ENCODE results near the gene NECTIN1. TPM values are rescaled to one million over a fixed set of nuclear protein-coding genes. Genes with fewer than 3 reads are reported as not detected.
"Not testable (repeated sequence)": the region's sequence is repeated elsewhere in the genome, so short reads cannot be mapped to it uniquely, and the experiment has no call there.

Gene NECTIN1
- total RNA-seq, 1 donor from 2014 or later, result 2.6 TPM

- intact Hi-C loops (cut with micrococcal nuclease), result not testable (repeated sequence)
Observed at GRCh38 chr11:119595941-119596340, 133.1 kb downstream of the NECTIN1 start.

DNA sequence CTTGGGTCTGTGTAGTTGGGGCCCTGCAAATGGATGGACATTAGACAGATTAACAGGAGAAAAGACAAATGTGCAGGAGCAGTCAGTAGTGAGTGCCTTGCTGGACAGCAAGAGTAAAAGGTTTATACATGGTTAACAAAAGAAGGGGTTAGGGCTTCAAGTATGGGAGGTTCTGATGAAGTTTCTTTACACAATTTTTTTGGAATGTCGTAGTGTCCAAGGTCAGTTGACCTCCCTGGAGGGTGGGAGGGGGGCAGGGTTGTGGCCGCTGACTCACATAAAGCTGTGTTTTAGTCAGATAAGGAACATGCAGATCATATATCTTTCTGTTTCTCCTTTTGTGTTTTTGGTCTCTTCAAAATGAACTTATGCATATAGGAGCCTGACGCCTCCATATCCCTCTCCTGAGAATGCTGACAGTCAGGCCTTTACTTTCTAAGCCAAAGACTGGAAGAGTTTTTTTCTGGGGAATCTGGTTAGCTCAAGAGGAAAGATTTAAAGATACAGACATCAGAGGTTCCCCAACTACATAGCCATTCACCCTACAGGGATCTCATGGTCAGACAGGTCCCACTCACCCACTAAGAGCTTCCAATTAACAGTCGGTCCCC is 134.3 kb downstream of the NECTIN1 start:
- intact Hi-C loops (cut with micrococcal nuclease), result no loop called here

DNA sequence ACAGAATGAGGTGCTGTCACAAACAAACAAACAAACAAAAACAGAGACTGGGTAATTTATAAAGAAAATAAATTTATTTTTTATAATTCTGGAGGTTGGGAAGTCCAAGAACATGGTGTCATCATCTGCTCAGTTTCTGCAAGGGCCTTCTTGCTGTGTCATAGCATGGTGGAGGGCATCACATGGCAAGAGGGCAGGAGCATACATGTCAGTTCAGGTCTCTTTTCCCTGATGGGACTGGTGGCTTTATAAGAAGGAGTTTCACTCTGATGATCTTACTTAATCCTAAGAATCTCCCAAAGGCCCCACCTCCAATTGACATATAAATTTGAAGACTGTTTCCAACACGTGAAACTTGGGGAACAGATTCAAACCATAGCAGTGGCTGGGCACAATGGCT is 135.7 kb downstream of the NECTIN1 start:
- intact Hi-C loops (cut with micrococcal nuclease), result no loop called here

GRCh38 chr11:119592642-119593041 is 136.4 kb downstream of the NECTIN1 start:
- intact Hi-C loops (cut with micrococcal nuclease), result no loop called here

DNA sequence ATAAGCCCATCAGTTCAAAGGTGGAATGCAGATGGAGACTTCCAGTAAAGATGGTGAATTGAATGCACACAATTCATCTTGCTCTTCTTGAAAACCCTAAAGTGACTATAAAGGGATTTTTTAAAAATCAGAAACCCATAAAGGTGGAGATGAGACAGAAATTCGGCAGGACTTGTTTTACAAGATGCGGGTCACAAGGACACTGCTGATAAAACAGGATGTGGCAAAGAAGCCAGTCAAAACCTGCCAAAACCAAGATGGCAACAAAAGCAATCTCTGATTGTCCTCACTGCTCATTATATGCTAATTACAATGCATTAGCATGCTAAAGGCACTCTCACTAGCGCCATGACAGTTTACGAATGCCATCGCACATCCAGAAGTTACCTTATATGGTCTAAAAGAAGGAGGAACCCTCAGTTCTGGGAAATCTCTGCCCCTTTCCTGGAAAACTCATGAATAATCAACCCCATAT is 137.1 kb downstream of the NECTIN1 start:
- intact Hi-C loops (cut with micrococcal nuclease), result no loop called here

DNA sequence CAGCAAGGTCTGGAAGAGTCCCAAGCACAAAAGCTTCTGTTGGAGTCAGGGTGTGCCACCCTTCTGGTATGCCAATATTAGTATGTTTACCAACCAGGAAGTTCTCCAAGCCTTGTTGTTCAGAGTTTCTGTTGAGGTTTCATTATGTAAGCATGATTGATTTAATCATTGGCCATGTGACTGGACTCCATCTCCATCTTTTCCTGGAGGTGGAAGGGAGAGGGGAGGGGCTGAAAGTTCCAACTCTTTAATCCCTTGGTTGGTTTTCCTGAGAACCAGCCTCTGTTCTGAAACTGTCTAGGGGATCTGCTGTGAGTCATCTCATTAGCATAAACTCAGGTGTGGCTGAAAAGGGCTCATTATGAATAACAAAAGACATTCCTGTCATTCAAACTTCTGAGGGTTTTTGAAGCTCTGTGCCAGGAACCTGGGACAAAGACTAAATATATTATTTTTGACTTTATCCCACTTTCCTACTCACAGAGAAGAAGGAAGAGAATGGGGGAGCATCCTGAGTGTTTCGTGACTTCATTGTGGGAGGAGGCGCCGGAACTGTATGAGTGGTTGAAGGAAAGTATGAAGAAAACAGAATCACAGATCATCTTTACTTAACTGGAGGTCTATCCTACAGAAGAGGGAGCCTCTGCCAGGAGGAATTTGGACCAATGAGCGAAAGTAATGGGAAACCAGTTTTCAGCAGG is 138.2 kb downstream of the NECTIN1 start:
- intact Hi-C loops (cut with micrococcal nuclease), result no loop called here

- intact Hi-C loops (cut with micrococcal nuclease), result no loop called here
Observed at GRCh38 chr11:119589001-119589400, 140.0 kb downstream of the NECTIN1 start.

Measured in T-helper 2 cell treated with Interferon-gamma antibody and Interleukin-4, amounts not matched to agents 100 ng/mL and 5 ng/mL, for 36 hours (primary cell).